Neuron (in vitro differentiated cells): ENCODE data around the gene ASTN1.

ENCODE experiments used
- H2AFZ ChIP-seq: one replicate; pipeline ENCODE4 v1.6.1; 2013; ENCODE audit warnings: low read depth, mild to moderate bottlenecking, inconsistent platforms, low read length, moderate library complexity
- H3K27me3 ChIP-seq: one replicate; pipeline ENCODE4 v1.6.1; 2013; ENCODE audit warnings: low read length; ENCODE audit not compliant: insufficient read depth
- H3K36me3 ChIP-seq: one replicate; pipeline ENCODE4 v1.6.1; 2013; ENCODE audit warnings: low read length; ENCODE audit not compliant: insufficient read depth
- H3K4me1 ChIP-seq: one replicate; pipeline ENCODE4 v1.6.1; 2013; ENCODE audit warnings: low read length; ENCODE audit not compliant: insufficient read depth
- H3K4me3 ChIP-seq: 2 replicates; pipeline ENCODE4 v1.5.1; 2013; ENCODE audit warnings: mild to moderate bottlenecking, low read length, moderate library complexity
- H3K9me3 ChIP-seq: one replicate; pipeline ENCODE4 v1.6.1; 2013; ENCODE audit warnings: low read length

ASTN1 gene

DNA sequence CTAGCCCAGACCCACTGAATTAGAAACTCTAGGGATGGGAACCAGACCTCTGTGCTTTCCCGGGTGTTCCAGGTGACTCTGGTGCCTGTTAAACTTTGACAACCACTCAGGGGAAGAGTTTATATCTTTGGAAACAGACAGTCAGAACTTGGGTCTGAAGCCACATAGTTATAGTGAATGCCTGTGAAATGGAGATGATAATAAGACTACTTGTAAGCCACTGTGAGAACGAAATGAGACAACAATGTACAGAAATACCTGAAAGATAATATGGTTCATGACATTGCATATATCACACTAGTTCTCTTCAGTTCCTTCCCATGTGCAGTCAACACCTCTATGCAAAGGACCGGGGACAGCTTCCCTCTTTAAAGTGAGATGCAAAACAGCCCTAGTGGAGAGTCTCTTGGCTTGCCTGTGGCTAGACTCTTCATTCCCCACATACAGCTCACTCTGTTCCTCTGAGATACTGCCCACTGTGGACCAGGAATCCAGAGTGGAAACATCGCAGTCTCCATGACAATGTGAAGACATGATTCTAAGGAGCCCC lies 287.5 kb downstream of the ASTN1 start:
- Histone ChIP-seq H3K4me3 (no peak overlapping the region), H3K36me3 (no peaks in the 10 kb centered on the region), H3K4me1 (no peaks in the 10 kb centered on the region), H3K9me3 (no peaks in the 10 kb centered on the region), H3K27me3 (no peaks in the 10 kb centered on the region), H2AFZ (no peak overlapping the region)

DNA sequence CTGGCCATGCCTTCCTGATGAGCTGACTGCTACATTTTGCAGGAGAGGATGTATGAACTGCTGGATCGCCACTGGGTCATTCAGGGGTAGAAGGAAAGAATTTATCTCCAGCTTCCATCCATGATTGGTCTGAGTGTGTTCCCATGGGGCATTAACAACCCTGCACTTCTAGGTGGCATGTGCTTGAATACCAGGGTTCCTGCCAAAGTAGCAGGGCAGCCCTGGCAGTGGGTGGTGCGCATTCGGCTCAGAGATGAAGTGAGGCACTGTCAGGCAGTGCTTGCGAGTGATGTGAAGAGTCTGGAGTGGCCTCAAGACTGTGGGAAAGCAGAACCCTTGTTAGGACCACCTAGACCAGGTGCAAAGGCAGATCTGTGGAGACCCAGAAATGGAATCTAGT lies 294.9 kb downstream of the ASTN1 start:
- no peak overlapping the region for H2AFZ ChIP-seq
- H3K4me3 ChIP-seq, result no peak overlapping the region
- no peaks in the 10 kb centered on the region for H3K36me3 ChIP-seq
- no peaks in the 10 kb centered on the region for H3K27me3 ChIP-seq
- no peaks in the 10 kb centered on the region for H3K9me3 ChIP-seq
- no peaks in the 10 kb centered on the region for H3K4me1 ChIP-seq

GRCh38 chr1:176866011-176866714 lies 298.3 kb downstream of the ASTN1 start:
- Histone ChIP-seq H2AFZ (no peak overlapping the region), H3K36me3 (no peaks in the 10 kb centered on the region), H3K9me3 (no peaks in the 10 kb centered on the region), H3K27me3 (no peaks in the 10 kb centered on the region), H3K4me3 (no peak overlapping the region), H3K4me1 (no peaks in the 10 kb centered on the region)

DNA sequence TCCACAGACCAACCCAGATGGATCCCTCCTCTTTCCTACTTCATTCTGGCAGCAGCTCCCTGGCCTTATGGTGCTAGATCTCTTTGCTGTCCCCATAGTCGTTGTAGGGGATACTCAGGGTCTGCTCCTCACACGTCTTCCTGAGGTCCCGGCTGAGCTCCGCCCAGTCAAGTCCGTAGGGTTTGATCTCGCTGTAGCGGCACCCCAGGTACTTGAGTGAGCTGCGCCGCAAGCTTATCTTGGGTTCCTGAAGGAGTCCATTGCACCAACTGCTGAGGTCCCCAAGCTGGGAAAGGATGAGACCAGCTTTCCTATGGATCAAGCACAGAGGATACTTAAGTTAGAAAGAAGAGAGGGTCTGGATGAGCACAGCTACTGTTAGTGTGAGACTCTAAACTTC lies 300.3 kb downstream of the ASTN1 start:
- Histone ChIP-seq H3K36me3 (no peaks in the 10 kb centered on the region), H3K4me1 (no peaks in the 10 kb centered on the region), H3K4me3 (no peak overlapping the region), H2AFZ (no peak overlapping the region), H3K27me3 (no peaks in the 10 kb centered on the region), H3K9me3 (no peaks in the 10 kb centered on the region)

DNA sequence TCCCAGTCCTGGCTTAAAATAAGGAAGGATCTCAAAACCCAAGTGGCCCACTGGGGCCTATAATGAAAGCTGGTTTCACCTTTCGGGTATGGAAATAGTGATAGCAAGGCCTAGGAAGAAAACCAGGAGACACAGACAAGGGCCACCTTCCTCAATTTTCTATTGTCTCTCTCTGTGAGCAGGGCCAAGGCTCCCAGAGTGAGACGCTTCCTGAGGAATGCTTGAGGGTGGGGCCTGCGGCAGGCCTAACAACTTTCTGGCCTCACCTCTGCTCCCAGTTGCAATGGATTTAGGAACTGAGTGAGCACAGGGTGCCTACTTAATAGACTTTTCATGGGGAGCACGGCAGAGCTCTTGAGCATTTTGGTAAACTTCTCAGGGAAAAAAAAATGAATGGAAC lies 300.9 kb downstream of the ASTN1 start:
- H3K4me1 ChIP-seq, result no peaks in the 10 kb centered on the region

GRCh38 chr1:176858433-176858916 lies 306.0 kb downstream of the ASTN1 start:
- Histone ChIP-seq H3K9me3 (no peaks in the 10 kb centered on the region), H3K4me1 (no peaks in the 10 kb centered on the region), H3K4me3 (no peak overlapping the region), H3K36me3 (no peaks in the 10 kb centered on the region), H3K27me3 (no peaks in the 10 kb centered on the region), H2AFZ (no peak overlapping the region)

More for the DNA sequence above, 300.9 kb downstream of the ASTN1 start:
- Histone ChIP-seq H2AFZ (no peak overlapping the region), H3K36me3 (no peaks in the 10 kb centered on the region), H3K27me3 (no peaks in the 10 kb centered on the region), H3K9me3 (no peaks in the 10 kb centered on the region), H3K4me3 (no peak overlapping the region)

- H3K9me3 ChIP-seq, result no peaks in the 10 kb centered on the region
- no peak overlapping the region for H2AFZ ChIP-seq
- no peaks in the 10 kb centered on the region for H3K4me1 ChIP-seq
- no peaks in the 10 kb centered on the region for H3K36me3 ChIP-seq
- no peak overlapping the region for H3K4me3 ChIP-seq
- H3K27me3 ChIP-seq, result no peaks in the 10 kb centered on the region
Measured at GRCh38 chr1:176857632-176858031, 306.9 kb downstream of the ASTN1 start.

- Histone ChIP-seq H3K9me3 (no peaks in the 10 kb centered on the region), H3K36me3 (no peaks in the 10 kb centered on the region), H3K4me3 (no peak overlapping the region), H3K4me1 (no peaks in the 10 kb centered on the region), H3K27me3 (no peaks in the 10 kb centered on the region), H2AFZ (no peak overlapping the region)
Measured at GRCh38 chr1:176854758-176855745, 309.5 kb downstream of the ASTN1 start.

DNA sequence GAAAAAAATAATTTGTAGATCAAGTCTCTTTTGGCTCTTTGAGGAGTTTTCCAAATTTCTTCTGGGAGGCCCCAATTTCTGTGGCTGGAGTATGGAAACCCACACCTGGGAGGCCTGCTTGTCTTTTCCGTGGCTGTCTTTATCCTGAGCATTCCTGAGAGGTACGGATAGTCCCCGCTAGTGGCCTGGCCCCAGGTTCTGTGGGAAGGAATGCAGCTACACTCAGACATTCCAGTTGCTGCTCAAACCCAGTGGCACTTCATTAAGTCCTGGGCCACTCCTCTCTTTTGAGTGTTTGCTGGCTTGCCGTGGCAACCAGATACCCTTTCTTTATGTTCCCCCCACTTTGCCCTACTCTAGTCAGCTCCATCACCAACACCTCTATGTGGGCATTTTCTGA lies 310.4 kb downstream of the ASTN1 start:
- no peaks in the 10 kb centered on the region for H3K9me3 ChIP-seq
- no peaks in the 10 kb centered on the region for H3K36me3 ChIP-seq
- H3K27me3 ChIP-seq, result no peaks in the 10 kb centered on the region
- no peaks in the 10 kb centered on the region for H3K4me1 ChIP-seq
- no peak overlapping the region for H3K4me3 ChIP-seq
- no peak overlapping the region for H2AFZ ChIP-seq

DNA sequence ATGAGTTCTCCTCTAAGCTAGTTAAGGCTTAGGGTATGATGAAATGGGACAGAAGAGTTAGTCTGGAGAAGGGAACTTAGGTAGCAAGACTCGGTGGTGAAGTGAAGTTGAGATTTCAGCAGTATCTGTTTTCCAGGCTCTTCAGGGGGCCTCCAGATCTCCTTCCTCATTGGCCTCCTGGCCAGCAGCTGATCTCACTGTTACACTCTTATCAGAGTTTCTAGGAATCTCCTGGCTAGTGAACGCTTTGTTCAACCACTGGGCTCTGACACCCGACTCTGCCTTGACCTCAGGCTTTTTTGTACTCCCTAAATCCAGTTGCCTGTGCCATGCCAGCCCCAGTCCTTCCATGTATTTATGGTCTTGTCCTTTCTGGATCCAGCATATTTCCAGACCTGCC lies 311.0 kb downstream of the ASTN1 start:
- Histone ChIP-seq H3K4me3 (no peak overlapping the region), H3K27me3 (no peaks in the 10 kb centered on the region), H2AFZ (no peak overlapping the region), H3K36me3 (no peaks in the 10 kb centered on the region), H3K9me3 (no peaks in the 10 kb centered on the region), H3K4me1 (no peaks in the 10 kb centered on the region)

- H3K4me1 ChIP-seq, result no peaks in the 10 kb centered on the region
Measured at GRCh38 chr1:176852124-176852523, 312.4 kb downstream of the ASTN1 start.

DNA sequence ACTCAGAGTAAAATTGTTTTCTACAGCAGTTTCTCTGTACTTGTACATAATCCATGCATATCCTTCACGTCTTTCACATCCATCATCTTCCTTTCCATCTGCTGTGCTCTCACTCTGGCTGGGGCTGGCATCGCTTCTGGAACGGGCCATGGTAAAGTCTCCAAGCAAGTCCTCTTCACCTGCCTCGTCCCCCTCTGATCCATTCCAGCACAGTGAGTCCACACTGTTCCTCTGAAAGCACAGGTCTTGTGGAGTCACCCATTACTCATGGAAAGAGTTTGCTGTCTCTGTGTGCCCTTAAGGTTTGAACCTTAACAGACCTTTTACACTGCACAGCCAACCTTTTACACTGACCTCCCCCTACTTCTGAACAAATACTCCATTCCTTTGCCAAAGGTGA lies 313.6 kb downstream of the ASTN1 start:
- no peaks in the 10 kb centered on the region for H3K36me3 ChIP-seq
- H3K9me3 ChIP-seq, result no peaks in the 10 kb centered on the region
- H3K27me3 ChIP-seq, result no peaks in the 10 kb centered on the region
- no peaks in the 10 kb centered on the region for H3K4me1 ChIP-seq
- H3K4me3 ChIP-seq, result no peak overlapping the region
- no peak overlapping the region for H2AFZ ChIP-seq

More at GRCh38 chr1:176852124-176852523, 312.4 kb downstream of the ASTN1 start:
- no peaks in the 10 kb centered on the region for H3K9me3 ChIP-seq
- H3K36me3 ChIP-seq, result no peaks in the 10 kb centered on the region
- H2AFZ ChIP-seq, result no peak overlapping the region
- H3K27me3 ChIP-seq, result no peaks in the 10 kb centered on the region
- H3K4me3 ChIP-seq, result no peak overlapping the region

GRCh38 chr1:176849281-176849680 lies 315.2 kb downstream of the ASTN1 start:
- Histone ChIP-seq H3K36me3 (no peaks in the 10 kb centered on the region), H3K9me3 (no peaks in the 10 kb centered on the region)

More at GRCh38 chr1:176849281-176849680, 315.2 kb downstream of the ASTN1 start:
- Histone ChIP-seq H3K4me3 (no peak overlapping the region), H3K4me1 (no peaks in the 10 kb centered on the region), H3K27me3 (no peaks in the 10 kb centered on the region), H2AFZ (no peak overlapping the region)
